Measurements from ENCODE around the gene ATG7.

The ATG7 gene

GRCh38 chr3:11379238-11379823, 107.1 kb downstream of the ATG7 start (continued):
- TF ChIP-seq PRDM2 (tag by site-specific recombination; IDR thresholded peaks at IDR 0.05; ENCODE audit: borderline replicate concordance), result no peak
- TF ChIP-seq ZNF292 (tag by site-specific recombination; IDR thresholded peaks at IDR 0.05; ENCODE audit: borderline replicate concordance, low read depth), result no peak
- no peak for TF ChIP-seq ZBTB49 (tag by site-specific recombination; IDR thresholded peaks at IDR 0.05; ENCODE audit: low read depth)
- no peak for TF ChIP-seq ZNF555 (tag by site-specific recombination; conservative IDR thresholded peaks at IDR 0.05)
- 0 out of 2 replicates have a peak, but pooled peaks have one; percentile 74 for TF ChIP-seq ZNF660 (tag by site-specific recombination; IDR thresholded peaks at IDR 0.05)
- TF ChIP-seq, protein P1, sequence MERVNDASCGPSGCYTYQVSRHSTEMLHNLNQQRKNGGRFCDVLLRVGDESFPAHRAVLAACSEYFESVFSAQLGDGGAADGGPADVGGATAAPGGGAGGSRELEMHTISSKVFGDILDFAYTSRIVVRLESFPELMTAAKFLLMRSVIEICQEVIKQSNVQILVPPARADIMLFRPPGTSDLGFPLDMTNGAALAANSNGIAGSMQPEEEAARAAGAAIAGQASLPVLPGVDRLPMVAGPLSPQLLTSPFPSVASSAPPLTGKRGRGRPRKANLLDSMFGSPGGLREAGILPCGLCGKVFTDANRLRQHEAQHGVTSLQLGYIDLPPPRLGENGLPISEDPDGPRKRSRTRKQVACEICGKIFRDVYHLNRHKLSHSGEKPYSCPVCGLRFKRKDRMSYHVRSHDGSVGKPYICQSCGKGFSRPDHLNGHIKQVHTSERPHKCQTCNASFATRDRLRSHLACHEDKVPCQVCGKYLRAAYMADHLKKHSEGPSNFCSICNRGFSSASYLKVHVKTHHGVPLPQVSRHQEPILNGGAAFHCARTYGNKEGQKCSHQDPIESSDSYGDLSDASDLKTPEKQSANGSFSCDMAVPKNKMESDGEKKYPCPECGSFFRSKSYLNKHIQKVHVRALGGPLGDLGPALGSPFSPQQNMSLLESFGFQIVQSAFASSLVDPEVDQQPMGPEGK (tag by site-specific recombination; IDR thresholded peaks at IDR 0.05), result no peak
- no peak for TF ChIP-seq ZNF362 (tag by site-specific recombination; IDR thresholded peaks at IDR 0.05)
- no peak for TF ChIP-seq FEZF1 (tag by site-specific recombination; IDR thresholded peaks at IDR 0.05)
- TF ChIP-seq BCL6B (tag by site-specific recombination; IDR thresholded peaks at IDR 0.05), result no peak
- TF ChIP-seq ZNF558 (tag by site-specific recombination; IDR thresholded peaks at IDR 0.05), result no peak
- no peak for TF ChIP-seq ZNF48 (tag by site-specific recombination; IDR thresholded peaks at IDR 0.05)
- no peak for TF ChIP-seq HOXA7 (CRISPR knock-in tag; IDR thresholded peaks at IDR 0.05; ENCODE audit: borderline replicate concordance)
- no peak for TF ChIP-seq TRIM28 (IDR thresholded peaks at IDR 0.05; ENCODE audit: borderline replicate concordance, low read length)
- TF ChIP-seq ZSCAN30 (tag by site-specific recombination; IDR thresholded peaks at IDR 0.05), result no peak
- no peak for TF ChIP-seq ZNF639 (tag by site-specific recombination; IDR thresholded peaks at IDR 0.05)
- no peak for TF ChIP-seq ZNF626 (tag by site-specific recombination; IDR thresholded peaks at IDR 0.05)
- TF ChIP-seq ZNF501 (tag by site-specific recombination; IDR thresholded peaks at IDR 0.05), result no peak
- TF ChIP-seq ZNF223 (tag by site-specific recombination; IDR thresholded peaks at IDR 0.05), result no peak
- TF ChIP-seq HOXC10 (CRISPR knock-in tag; IDR thresholded peaks at IDR 0.05), result no peak
- TF ChIP-seq ZNF654 (tag by site-specific recombination; IDR thresholded peaks at IDR 0.05; ENCODE audit: low read depth), result peak; percentile 85
- TF ChIP-seq, protein P2, sequence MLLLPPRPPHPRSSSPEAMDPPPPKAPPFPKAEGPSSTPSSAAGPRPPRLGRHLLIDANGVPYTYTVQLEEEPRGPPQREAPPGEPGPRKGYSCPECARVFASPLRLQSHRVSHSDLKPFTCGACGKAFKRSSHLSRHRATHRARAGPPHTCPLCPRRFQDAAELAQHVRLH (tag by site-specific recombination; IDR thresholded peaks at IDR 0.05), result no peak
- TF ChIP-seq WT1 (tag by site-specific recombination; IDR thresholded peaks at IDR 0.05), result no peak
- TF ChIP-seq ZNF266 (tag by site-specific recombination; IDR thresholded peaks at IDR 0.05; ENCODE audit: low read depth), result no peak
- TF ChIP-seq, protein P3, sequence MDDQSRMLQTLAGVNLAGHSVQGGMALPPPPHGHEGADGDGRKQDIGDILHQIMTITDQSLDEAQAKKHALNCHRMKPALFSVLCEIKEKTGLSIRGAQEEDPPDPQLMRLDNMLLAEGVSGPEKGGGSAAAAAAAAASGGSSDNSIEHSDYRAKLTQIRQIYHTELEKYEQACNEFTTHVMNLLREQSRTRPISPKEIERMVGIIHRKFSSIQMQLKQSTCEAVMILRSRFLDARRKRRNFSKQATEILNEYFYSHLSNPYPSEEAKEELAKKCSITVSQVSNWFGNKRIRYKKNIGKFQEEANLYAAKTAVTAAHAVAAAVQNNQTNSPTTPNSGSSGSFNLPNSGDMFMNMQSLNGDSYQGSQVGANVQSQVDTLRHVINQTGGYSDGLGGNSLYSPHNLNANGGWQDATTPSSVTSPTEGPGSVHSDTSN (CRISPR knock-in tag; IDR thresholded peaks at IDR 0.05), result no peak
